Endodermal cell (in vitro differentiated cells): ENCODE results near the gene EYS. TPM values are rescaled to one million over a fixed set of nuclear protein-coding genes. Genes with fewer than 3 reads are reported as not detected.

Experiments used
- DNase-seq: peaks from one replicate; pipeline ENCODE4 v3.0.0-alpha.2; 2017
- H3K27ac ChIP-seq: 2 replicates; pipeline ENCODE4 v1.5.1; 2013; ENCODE audit warnings: mild to moderate bottlenecking, low read depth, low read length, moderate library complexity
- H3K27me3 ChIP-seq: 2 replicates; pipeline ENCODE4 v1.6.1; 2013; ENCODE audit warnings: mild to moderate bottlenecking, low read length, moderate library complexity; ENCODE audit not compliant: insufficient read depth, control insufficient read depth, poor library complexity, severe bottlenecking
- H3K36me3 ChIP-seq: 2 replicates; pipeline ENCODE4 v1.7.0; 2013; ENCODE audit warnings: mild to moderate bottlenecking, low read length, moderate library complexity; ENCODE audit not compliant: control insufficient read depth, insufficient read depth
- H3K4me1 ChIP-seq: one replicate; pipeline ENCODE4 v1.7.0; 2013; ENCODE audit warnings: low read length; ENCODE audit not compliant: control insufficient read depth, insufficient read depth
- H3K4me3 ChIP-seq: 2 replicates; pipeline ENCODE4 v1.5.1; 2013; ENCODE audit warnings: mild to moderate bottlenecking, low read length, moderate library complexity
- H3K9ac ChIP-seq: 2 replicates; pipeline ENCODE4 v1.6.1; 2013; ENCODE audit warnings: mild to moderate bottlenecking, low read length, moderate library complexity; ENCODE audit not compliant: poor library complexity, severe bottlenecking; ENCODE audit errors: extremely low read depth
- H3K9me3 ChIP-seq: 2 replicates; pipeline ENCODE4 v1.6.1; 2013; ENCODE audit warnings: mild to moderate bottlenecking, low read length, moderate library complexity; ENCODE audit not compliant: control insufficient read depth
- H3K27ac Mint-ChIP-seq: 2 replicates; pipeline ENCODE4 v1.8.0; 2020; ENCODE audit warnings: mixed read lengths
- H3K27me3 Mint-ChIP-seq: 2 replicates; pipeline ENCODE4 v1.8.0; 2021; ENCODE audit warnings: mild to moderate bottlenecking, mixed read lengths; ENCODE audit not compliant: insufficient read depth
- H3K36me3 Mint-ChIP-seq: 2 replicates; pipeline ENCODE4 v1.8.0; 2020; ENCODE audit warnings: low read depth, mixed read lengths
- H3K4me1 Mint-ChIP-seq: 2 replicates; pipeline ENCODE4 v1.8.0; 2020; ENCODE audit warnings: mixed read lengths
- H3K4me3 Mint-ChIP-seq: 2 replicates; pipeline ENCODE4 v1.8.0; 2020; ENCODE audit warnings: mild to moderate bottlenecking, moderate library complexity, mixed read lengths
- H3K9me3 Mint-ChIP-seq: 2 replicates; pipeline ENCODE4 v1.8.0; 2020; ENCODE audit warnings: mild to moderate bottlenecking, mixed read lengths
- CTCF ChIP-seq: fragments of 200-600 bp; sonication (generic); conservative IDR thresholded peaks from 2 replicates; pipeline ENCODE4 v1.5.0; 2021; ENCODE audit warnings: antibody characterized with exemption, mild to moderate bottlenecking
- WGBS, 2 experiments: methylation state at CpG; one replicate each; pipeline versions ENCODE4 v1.1.5 to v1.1.7; 2013; ENCODE audit warnings: missing lambda C conversion rate in 2 of 2, mixed read lengths in 1 of 2; ENCODE audit not compliant: insufficient coverage in 1 of 2, insufficient read length in 1 of 2; 5-methylcytosine and 5-hydroxymethylcytosine counted together
- total RNA-seq, 2 donors: library from RNA; stranded (reverse); fragmentation: NEBNext Ultra II Directional in 1 of 2; extraction: Animal tissue kit (Norgen Biotek cat#: 25700) in 1 of 2; gene quantifications; 2 replicates in 1 of 2; 3 replicates in 1 of 2; pipeline ENCODE4 v1.2.1, GENCODE V29; 2021

The EYS gene
- total RNA-seq, 2 donors from 2014 or later = 0.31 to 0.70 TPM

GRCh38 chr6:64233746-64234145, 1473.3 kb downstream of the EYS start:
- no peaks in the 10 kb centered on the region for H3K4me1 ChIP-seq
- 80 to 85% methylated on average over 1 to 3 of the region's 3 CpGs for WGBS, 2 experiments
- H3K4me3 Mint-ChIP-seq = no peak overlapping the region
- no peak overlapping the region for H3K27ac Mint-ChIP-seq
- no peak overlapping the region for H3K27ac ChIP-seq
- H3K4me1 Mint-ChIP-seq = no peaks in the 10 kb centered on the region
- H3K9ac ChIP-seq = no peak overlapping the region
- H3K9me3 ChIP-seq = no peaks in the 10 kb centered on the region
- TF ChIP-seq CTCF = no peak
- H3K36me3 Mint-ChIP-seq = no peaks in the 10 kb centered on the region
- H3K4me3 ChIP-seq = no peak overlapping the region
- H3K36me3 ChIP-seq = no peaks in the 10 kb centered on the region
- no peaks in the 10 kb centered on the region for H3K27me3 Mint-ChIP-seq
- H3K27me3 ChIP-seq = no peaks in the 10 kb centered on the region
- no peak for DNase-seq
- no peaks in the 10 kb centered on the region for H3K9me3 Mint-ChIP-seq

- no peak overlapping the region for H3K27ac ChIP-seq
- H3K9ac ChIP-seq = no peak overlapping the region
- no peaks in the 10 kb centered on the region for H3K36me3 ChIP-seq
- no peak for TF ChIP-seq CTCF
- Mint-ChIP-seq H3K4me3 (no peak overlapping the region), H3K27me3 (no peaks in the 10 kb centered on the region), H3K27ac (no peak overlapping the region), H3K4me1 (no peaks in the 10 kb centered on the region), H3K36me3 (no peaks in the 10 kb centered on the region), H3K9me3 (no peaks in the 10 kb centered on the region)
- WGBS, 2 experiments = 100% methylated on average over 2 of the region's 4 CpGs; no CpG with 5 or more reads in 1 of the 2 experiments
- no peaks in the 10 kb centered on the region for H3K4me1 ChIP-seq
- peaks cover under 1% of the 10 kb centered on the region for H3K27me3 ChIP-seq
- H3K9me3 ChIP-seq = no peaks in the 10 kb centered on the region
- no peak overlapping the region for H3K4me3 ChIP-seq
- no peak for DNase-seq
Measured at GRCh38 chr6:64231928-64232327, 1475.1 kb downstream of the EYS start.

- no peaks in the 10 kb centered on the region for H3K4me1 ChIP-seq
- H3K9ac ChIP-seq = no peak overlapping the region
- peaks cover 13% of the 10 kb centered on the region for H3K27me3 ChIP-seq
- DNase-seq = no peak
- H3K27ac Mint-ChIP-seq = no peak overlapping the region
- peak; percentile 39 for TF ChIP-seq CTCF
- H3K4me3 Mint-ChIP-seq = no peak overlapping the region
- no peak overlapping the region for H3K4me3 ChIP-seq
- no peaks in the 10 kb centered on the region for H3K9me3 ChIP-seq
- no peaks in the 10 kb centered on the region for H3K4me1 Mint-ChIP-seq
- peaks cover 4% of the 10 kb centered on the region for H3K27me3 Mint-ChIP-seq
- no peaks in the 10 kb centered on the region for H3K36me3 Mint-ChIP-seq
- 96 to 100% methylated on average over 1 of the region's 1 CpG for WGBS, 2 experiments
- H3K9me3 Mint-ChIP-seq = no peaks in the 10 kb centered on the region
- H3K36me3 ChIP-seq = no peaks in the 10 kb centered on the region
- no peak overlapping the region for H3K27ac ChIP-seq
Measured at GRCh38 chr6:64230530-64230929, 1476.5 kb downstream of the EYS start.
